Cardiac muscle cell (in vitro differentiated cells and primary cell): Measurements from ENCODE around the gene ARHGEF10L. TPM values are rescaled to one million over a fixed set of nuclear protein-coding genes. Genes with fewer than 3 reads are reported as not detected.

Source experiments
- DNase-seq, 2 donors: peaks; one replicate each; pipeline versions ENCODE4 v3.0.0 to v3.0.0-alpha.2; 2010 to 2017; ENCODE audit warnings: low read depth in 1 of 2, low spot score in 1 of 2
- H3K27ac ChIP-seq: fragments of 200-600 bp; sonication (generic); 2 replicates; pipeline ENCODE4 v1.5.1; 2016
- H3K27me3 ChIP-seq: fragments of 200-600 bp; sonication (generic); 2 replicates; pipeline ENCODE4 v1.6.0; 2016; ENCODE audit warnings: control low read depth
- H3K36me3 ChIP-seq: fragments of 200-600 bp; sonication (generic); 2 replicates; pipeline ENCODE4 v1.5.1; 2016; ENCODE audit warnings: control low read depth
- H3K4me1 ChIP-seq: fragments of 200-600 bp; sonication (generic); 2 replicates; pipeline ENCODE4 v1.8.1; 2017; ENCODE audit warnings: low read depth, mild to moderate bottlenecking, mixed run types
- H3K4me3 ChIP-seq: fragments of 200-600 bp; sonication (generic); 2 replicates; pipeline ENCODE4 v1.5.1; 2016; ENCODE audit warnings: mild to moderate bottlenecking
- H3K9me3 ChIP-seq: fragments of 200-600 bp; sonication (generic); 2 replicates; pipeline ENCODE4 v1.5.1; 2017; ENCODE audit warnings: low read depth, mild to moderate bottlenecking, control low read depth
- polyA plus RNA-seq: library from polyadenylated mRNA; unstranded; fragments of >200 nt; fragmentation: Nextera tagmentation; extraction: Ambion mirVana; gene quantifications from 2 replicates; pipeline ENCODE4 v1.2.1, GENCODE V29; 2016
- total RNA-seq: library from RNA; depleted of rRNA; stranded (reverse); fragments of >200 nt; gene quantifications from 2 replicates; pipeline ENCODE4 v1.2.3, GENCODE V29; 2016
- TF ChIP-seq, protein P1 (sequence below): IDR thresholded peaks from 2 replicates; pipeline ENCODE4 v1.5.1; 2012; ENCODE audit warnings: low read depth, mild to moderate bottlenecking, low read length

Gene ARHGEF10L
- total and polyA plus RNA-seq, 2 experiments from 2014 or later = 32.3 to 55.4 TPM

GRCh38 chr1:17696417-17697301 lies 157.2 kb downstream of the ARHGEF10L start:
- no peak overlapping the region for H3K4me3 ChIP-seq
- peaks cover 5% of the 10 kb centered on the region for H3K4me1 ChIP-seq
- H3K36me3 ChIP-seq = peaks cover 3% of the 10 kb centered on the region
- no peaks in the 10 kb centered on the region for H3K27me3 ChIP-seq
- DNase-seq = peak; percentile 73 to 89
- TF ChIP-seq, protein P1, sequence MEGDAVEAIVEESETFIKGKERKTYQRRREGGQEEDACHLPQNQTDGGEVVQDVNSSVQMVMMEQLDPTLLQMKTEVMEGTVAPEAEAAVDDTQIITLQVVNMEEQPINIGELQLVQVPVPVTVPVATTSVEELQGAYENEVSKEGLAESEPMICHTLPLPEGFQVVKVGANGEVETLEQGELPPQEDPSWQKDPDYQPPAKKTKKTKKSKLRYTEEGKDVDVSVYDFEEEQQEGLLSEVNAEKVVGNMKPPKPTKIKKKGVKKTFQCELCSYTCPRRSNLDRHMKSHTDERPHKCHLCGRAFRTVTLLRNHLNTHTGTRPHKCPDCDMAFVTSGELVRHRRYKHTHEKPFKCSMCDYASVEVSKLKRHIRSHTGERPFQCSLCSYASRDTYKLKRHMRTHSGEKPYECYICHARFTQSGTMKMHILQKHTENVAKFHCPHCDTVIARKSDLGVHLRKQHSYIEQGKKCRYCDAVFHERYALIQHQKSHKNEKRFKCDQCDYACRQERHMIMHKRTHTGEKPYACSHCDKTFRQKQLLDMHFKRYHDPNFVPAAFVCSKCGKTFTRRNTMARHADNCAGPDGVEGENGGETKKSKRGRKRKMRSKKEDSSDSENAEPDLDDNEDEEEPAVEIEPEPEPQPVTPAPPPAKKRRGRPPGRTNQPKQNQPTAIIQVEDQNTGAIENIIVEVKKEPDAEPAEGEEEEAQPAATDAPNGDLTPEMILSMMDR = peak; percentile 75
- no peak overlapping the region for H3K27ac ChIP-seq
- H3K9me3 ChIP-seq = no peaks in the 10 kb centered on the region

GRCh38 chr1:17697458-17697857 lies 158.0 kb downstream of the ARHGEF10L start:
- TF ChIP-seq, protein P1 = no peak
- H3K27ac ChIP-seq = no peak overlapping the region
- no peaks in the 10 kb centered on the region for H3K27me3 ChIP-seq
- peaks cover 3% of the 10 kb centered on the region for H3K36me3 ChIP-seq
- no peaks in the 10 kb centered on the region for H3K9me3 ChIP-seq
- no peak overlapping the region for H3K4me3 ChIP-seq
- H3K4me1 ChIP-seq = peaks cover 5% of the 10 kb centered on the region
- DNase-seq = no peak

DNA sequence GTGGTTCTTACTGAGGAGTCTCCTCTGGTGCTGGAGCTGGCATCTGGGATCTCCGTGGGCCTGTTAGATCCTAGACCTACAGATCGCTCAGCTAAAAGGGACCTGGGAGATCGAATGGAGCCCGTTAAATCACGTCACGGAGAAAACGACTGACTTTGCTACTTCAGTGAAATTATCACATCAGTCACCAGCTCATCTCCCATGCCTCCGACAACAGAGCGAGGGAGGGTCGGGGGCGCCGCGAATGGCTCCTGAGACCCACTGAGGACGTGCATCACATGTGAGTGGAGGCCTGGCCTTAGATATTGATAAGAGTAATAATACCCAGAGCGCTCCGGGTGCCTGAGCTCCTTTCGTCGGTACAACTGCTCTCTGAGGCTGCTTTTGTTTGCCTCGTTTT lies 160.1 kb downstream of the ARHGEF10L start:
- DNase-seq = no peak
- H3K9me3 ChIP-seq = no peaks in the 10 kb centered on the region
- TF ChIP-seq, protein P1 = no peak
- peak overlapping the region; percentile 12 for H3K27ac ChIP-seq
- peaks cover 3% of the 10 kb centered on the region for H3K36me3 ChIP-seq
- no peak overlapping the region for H3K4me3 ChIP-seq
- peaks cover 5% of the 10 kb centered on the region for H3K4me1 ChIP-seq
- no peaks in the 10 kb centered on the region for H3K27me3 ChIP-seq

- no peak for DNase-seq
- peaks cover 5% of the 10 kb centered on the region for H3K4me1 ChIP-seq
- H3K9me3 ChIP-seq = no peaks in the 10 kb centered on the region
- H3K27me3 ChIP-seq = peaks cover 3% of the 10 kb centered on the region
- peaks cover 3% of the 10 kb centered on the region for H3K36me3 ChIP-seq
- H3K4me3 ChIP-seq = no peak overlapping the region
- no peak overlapping the region for H3K27ac ChIP-seq
- TF ChIP-seq, protein P1 = no peak
Measured at GRCh38 chr1:17700945-17701810, 161.7 kb downstream of the ARHGEF10L start.

- H3K4me3 ChIP-seq = no peak overlapping the region
- no peak for DNase-seq
- H3K9me3 ChIP-seq = no peaks in the 10 kb centered on the region
- H3K4me1 ChIP-seq = peaks cover 5% of the 10 kb centered on the region
- no peak overlapping the region for H3K27ac ChIP-seq
- no peaks in the 10 kb centered on the region for H3K36me3 ChIP-seq
- H3K27me3 ChIP-seq = peaks cover 6% of the 10 kb centered on the region
- TF ChIP-seq, protein P1 = no peak
Measured at GRCh38 chr1:17704176-17704575, 164.7 kb downstream of the ARHGEF10L start.
